ENCODE results near the gene TGM3. TPM values are rescaled to one million over a fixed set of nuclear protein-coding genes. Genes with fewer than 3 reads are reported as not detected.
A peak's percentile ranks its signal among the peaks of the same experiment; 100 is the strongest.

TGM3 gene
- total RNA-seq, 1 experiment from 2014 or later = not detected

GRCh38 chr20:2315440-2315778 is 19.6 kb downstream of the TGM3 start:
- no peaks in the 10 kb centered on the region for H3K27me3 ChIP-seq (ENCODE audit: insufficient read depth, low read depth)
- POLR2A ChIA-PET (ENCODE audit: unreplicated experiment) = interaction anchor here (0.5 to 0.6 kb wide), 3 partner anchors 207 to 376 kb away, joined by 3 to 7 read pairs (median 4); no protein-coding TSS in a partner anchor
- no peak overlapping the region for H2AFZ ChIP-seq
- intact Hi-C loops (cut with micrococcal nuclease; ENCODE audit: unreplicated experiment) = no loop called here
- peak overlapping the region; percentile 31; the same call in 1 of the 2 replicates for H3K27ac ChIP-seq
- no peaks in the 10 kb centered on the region for H3K79me2 ChIP-seq (ENCODE audit: low read depth)
- no peaks in the 10 kb centered on the region for H4K20me1 ChIP-seq (ENCODE audit: insufficient read depth)
- H3K4me2 ChIP-seq = peak overlapping the region; percentile 39
- H3K9me2 ChIP-seq (ENCODE audit: insufficient read depth) = no peaks in the 10 kb centered on the region
- no peak for DNase-seq
- H3K4me1 ChIP-seq (replicated peaks; ENCODE audit: insufficient read depth) = peaks cover 34% of the 10 kb centered on the region
- no peaks in the 10 kb centered on the region for H3K9me3 ChIP-seq (ENCODE audit: insufficient read depth, low read depth)
- CTCF ChIA-PET = no interaction called here
- peaks cover 31% of the 10 kb centered on the region for H3F3A ChIP-seq (ENCODE audit: insufficient read depth, low read depth)
- TF ChIP-seq EZH2 (IDR thresholded peaks at IDR 0.05; ENCODE audit: low read depth) (no peak), CTCF (conservative IDR thresholded peaks at IDR 0.05) (no peak)
- no peak overlapping the region for H3K4me3 ChIP-seq
- H3K36me3 ChIP-seq (ENCODE audit: low read depth) = no peaks in the 10 kb centered on the region
- no TSS peak for BruUV-seq (replicated peaks)

GRCh38 chr20:2316847-2317495 is 21.2 kb downstream of the TGM3 start:
- peaks cover 31% of the 10 kb centered on the region for H3F3A ChIP-seq (ENCODE audit: insufficient read depth, low read depth)
- intact Hi-C loops (cut with micrococcal nuclease; ENCODE audit: unreplicated experiment) = no loop called here
- H3K36me3 ChIP-seq (ENCODE audit: low read depth) = no peaks in the 10 kb centered on the region
- no peaks in the 10 kb centered on the region for H3K9me2 ChIP-seq (ENCODE audit: insufficient read depth)
- no peak overlapping the region for H2AFZ ChIP-seq
- H3K4me3 ChIP-seq = no peak overlapping the region
- H3K79me2 ChIP-seq (ENCODE audit: low read depth) = no peaks in the 10 kb centered on the region
- no peak overlapping the region; the same call in 1 of the 2 replicates for H3K4me2 ChIP-seq
- no peak for DNase-seq
- no peaks in the 10 kb centered on the region for H3K9me3 ChIP-seq (ENCODE audit: insufficient read depth, low read depth)
- no peak overlapping the region for H3K27ac ChIP-seq
- TF ChIP-seq CTCF (conservative IDR thresholded peaks at IDR 0.05) = no peak
- TF ChIP-seq EZH2 (IDR thresholded peaks at IDR 0.05; ENCODE audit: low read depth) = no peak
- peaks cover 34% of the 10 kb centered on the region for H3K4me1 ChIP-seq (replicated peaks; ENCODE audit: insufficient read depth)
- BruUV-seq (replicated peaks) = no TSS peak
- CTCF ChIA-PET = interaction anchor here (0.6 kb wide), 1 partner anchor 53 kb away, joined by 3 read pairs; no protein-coding TSS in a partner anchor
- POLR2A ChIA-PET (ENCODE audit: unreplicated experiment) = no interaction called here
- no peaks in the 10 kb centered on the region for H3K27me3 ChIP-seq (ENCODE audit: insufficient read depth, low read depth)
- no peaks in the 10 kb centered on the region for H4K20me1 ChIP-seq (ENCODE audit: insufficient read depth)

- TF ChIP-seq EZH2 (IDR thresholded peaks at IDR 0.05; ENCODE audit: low read depth) = no peak
- no peak for TF ChIP-seq CTCF (conservative IDR thresholded peaks at IDR 0.05)
- H3K9me3 ChIP-seq (ENCODE audit: insufficient read depth, low read depth) = no peaks in the 10 kb centered on the region
- no peak overlapping the region for H3K4me2 ChIP-seq
- POLR2A ChIA-PET (ENCODE audit: unreplicated experiment) = no interaction called here
- CTCF ChIA-PET = no interaction called here
- H2AFZ ChIP-seq = no peak overlapping the region
- H3K9me2 ChIP-seq (ENCODE audit: insufficient read depth) = no peaks in the 10 kb centered on the region
- H4K20me1 ChIP-seq (ENCODE audit: insufficient read depth) = no peaks in the 10 kb centered on the region
- H3F3A ChIP-seq (ENCODE audit: insufficient read depth, low read depth) = peaks cover under 1% of the 10 kb centered on the region; the same call in 1 of the 2 replicates
- H3K36me3 ChIP-seq (ENCODE audit: low read depth) = no peaks in the 10 kb centered on the region
- no peak overlapping the region for H3K4me3 ChIP-seq
- H3K79me2 ChIP-seq (ENCODE audit: low read depth) = no peaks in the 10 kb centered on the region
- intact Hi-C loops (cut with micrococcal nuclease; ENCODE audit: unreplicated experiment) = no loop called here
- BruUV-seq (replicated peaks) = no TSS peak
- DNase-seq = no peak
- H3K27me3 ChIP-seq (ENCODE audit: insufficient read depth, low read depth) = no peaks in the 10 kb centered on the region
- H3K27ac ChIP-seq = no peak overlapping the region
- peaks cover 2% of the 10 kb centered on the region for H3K4me1 ChIP-seq (replicated peaks; ENCODE audit: insufficient read depth)
These were observed 25.2 kb downstream of the TGM3 start for GRCh38 chr20:2320813-2321658.
